ENCODE data around the gene NRP2.
A peak's percentile ranks its signal among the peaks of the same experiment; 100 is the strongest.

Gene NRP2

GRCh38 chr2:205682971-205683501, 735 bp downstream of the NRP2 start:
- no peaks in the 10 kb centered on the region for H3K36me3 ChIP-seq (ENCODE audit: insufficient read depth)
- no peaks in the 10 kb centered on the region for H3K79me2 ChIP-seq (ENCODE audit: insufficient read depth, low read depth)
- H3K27me3 ChIP-seq (ENCODE audit: insufficient read depth, low read depth), result no peaks in the 10 kb centered on the region; the same call in 1 of the 2 replicates
- H3K4me1 ChIP-seq (ENCODE audit: low read depth, poor library complexity, severe bottlenecking), result no peaks in the 10 kb centered on the region
- H3K4me2 ChIP-seq, result peak overlapping the region; percentile 39
- TF ChIP-seq, protein P1, sequence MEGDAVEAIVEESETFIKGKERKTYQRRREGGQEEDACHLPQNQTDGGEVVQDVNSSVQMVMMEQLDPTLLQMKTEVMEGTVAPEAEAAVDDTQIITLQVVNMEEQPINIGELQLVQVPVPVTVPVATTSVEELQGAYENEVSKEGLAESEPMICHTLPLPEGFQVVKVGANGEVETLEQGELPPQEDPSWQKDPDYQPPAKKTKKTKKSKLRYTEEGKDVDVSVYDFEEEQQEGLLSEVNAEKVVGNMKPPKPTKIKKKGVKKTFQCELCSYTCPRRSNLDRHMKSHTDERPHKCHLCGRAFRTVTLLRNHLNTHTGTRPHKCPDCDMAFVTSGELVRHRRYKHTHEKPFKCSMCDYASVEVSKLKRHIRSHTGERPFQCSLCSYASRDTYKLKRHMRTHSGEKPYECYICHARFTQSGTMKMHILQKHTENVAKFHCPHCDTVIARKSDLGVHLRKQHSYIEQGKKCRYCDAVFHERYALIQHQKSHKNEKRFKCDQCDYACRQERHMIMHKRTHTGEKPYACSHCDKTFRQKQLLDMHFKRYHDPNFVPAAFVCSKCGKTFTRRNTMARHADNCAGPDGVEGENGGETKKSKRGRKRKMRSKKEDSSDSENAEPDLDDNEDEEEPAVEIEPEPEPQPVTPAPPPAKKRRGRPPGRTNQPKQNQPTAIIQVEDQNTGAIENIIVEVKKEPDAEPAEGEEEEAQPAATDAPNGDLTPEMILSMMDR (conservative IDR thresholded peaks at IDR 0.05; ENCODE audit: low read depth, low read length), result no peak
- H3K9ac ChIP-seq, result no peak overlapping the region
- no peak overlapping the region for H3K4me3 ChIP-seq (IDR thresholded peaks at IDR 0.05; ENCODE audit: insufficient read depth, low read depth, low read length)
- H3K27ac ChIP-seq, result no peak overlapping the region
- no peaks in the 10 kb centered on the region for H4K20me1 ChIP-seq (ENCODE audit: insufficient read depth)
- H2AFZ ChIP-seq (ENCODE audit: low read depth), result peak overlapping the region; percentile 71; the same call in 1 of the 2 replicates

DNA sequence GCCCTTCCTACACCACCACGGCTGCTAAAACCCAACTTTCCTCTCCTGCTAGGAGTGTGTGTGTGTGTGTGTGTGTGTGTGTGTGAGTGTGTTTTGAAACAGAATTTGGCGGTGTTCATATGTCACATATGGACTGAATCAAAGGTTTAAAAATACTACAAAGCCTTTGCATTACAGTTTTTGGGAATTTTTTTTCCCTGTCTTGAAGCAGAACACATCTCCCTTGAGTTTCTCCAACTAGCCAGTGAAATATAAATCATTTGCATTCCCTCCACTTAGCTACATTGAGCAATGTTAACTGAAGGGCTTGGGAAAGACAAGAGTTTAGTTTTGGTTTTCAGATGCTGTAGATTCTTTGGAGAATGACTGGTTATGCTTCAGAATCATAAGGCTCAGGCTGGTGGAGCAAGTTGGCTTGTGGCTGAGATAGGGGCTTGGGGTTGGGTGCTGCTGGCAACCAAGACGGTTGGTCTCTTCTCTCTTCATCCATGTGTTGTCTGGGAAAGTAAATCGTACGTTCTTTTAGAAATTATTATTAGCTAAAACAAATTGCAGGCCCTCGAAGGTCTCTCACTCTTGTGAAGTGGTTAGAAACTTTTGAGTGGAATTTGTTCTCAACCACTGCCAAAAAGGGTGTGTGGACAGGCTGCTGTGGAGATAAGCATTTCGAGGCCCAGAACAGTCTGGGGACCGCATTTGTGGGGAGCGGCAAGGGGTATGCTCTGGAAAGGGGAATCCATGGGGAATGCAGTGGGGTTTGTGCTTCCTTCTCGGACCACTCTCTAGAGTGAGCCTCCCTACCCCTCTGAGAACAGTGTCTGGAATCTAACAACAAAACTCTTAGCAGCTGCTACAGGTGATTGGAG, 1.4 kb downstream of the NRP2 start:
- Histone ChIP-seq H3K79me2 (ENCODE audit: insufficient read depth, low read depth) (no peaks in the 10 kb centered on the region), H3K27ac (no peak overlapping the region), H3K4me2 (no peak overlapping the region), H3K9ac (no peak overlapping the region), H4K20me1 (ENCODE audit: insufficient read depth) (no peaks in the 10 kb centered on the region), H3K36me3 (ENCODE audit: insufficient read depth) (no peaks in the 10 kb centered on the region), H3K27me3 (ENCODE audit: insufficient read depth, low read depth) (no peaks in the 10 kb centered on the region; the same call in 1 of the 2 replicates), H2AFZ (ENCODE audit: low read depth) (no peak overlapping the region), H3K4me3 (IDR thresholded peaks at IDR 0.05; ENCODE audit: insufficient read depth, low read depth, low read length) (no peak overlapping the region), H3K4me1 (ENCODE audit: low read depth, poor library complexity, severe bottlenecking) (no peaks in the 10 kb centered on the region)
- TF ChIP-seq, protein P1 (conservative IDR thresholded peaks at IDR 0.05; ENCODE audit: low read depth, low read length), result no peak

DNA sequence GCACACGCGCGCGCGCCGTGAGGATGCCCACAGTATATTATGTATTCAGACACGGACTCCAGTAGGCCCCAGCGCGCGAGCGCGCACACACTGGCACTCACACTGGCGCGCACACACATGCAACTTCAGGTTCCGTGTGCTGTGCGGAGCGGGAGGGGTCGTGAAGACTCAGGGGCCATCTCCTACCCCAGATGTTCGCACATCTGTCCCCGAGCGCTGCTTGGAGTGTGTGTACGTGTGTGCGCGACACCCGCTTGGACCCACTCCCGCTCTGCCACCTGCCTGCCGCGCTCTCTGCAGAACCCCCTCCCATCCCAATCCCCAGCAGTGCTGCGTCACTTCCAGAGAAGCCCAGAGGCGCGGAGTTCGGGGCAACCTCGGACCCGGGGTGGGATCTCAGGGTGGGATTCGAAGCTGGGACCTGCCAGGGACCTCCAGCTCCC, 2.6 kb downstream of the NRP2 start:
- H3K9ac ChIP-seq, result no peak overlapping the region
- TF ChIP-seq, protein P1 (conservative IDR thresholded peaks at IDR 0.05; ENCODE audit: low read depth, low read length), result no peak
- H3K4me1 ChIP-seq (ENCODE audit: low read depth, poor library complexity, severe bottlenecking), result no peaks in the 10 kb centered on the region
- H2AFZ ChIP-seq (ENCODE audit: low read depth), result no peak overlapping the region
- H3K27me3 ChIP-seq (ENCODE audit: insufficient read depth, low read depth), result no peaks in the 10 kb centered on the region; the same call in 1 of the 2 replicates
- H3K4me2 ChIP-seq, result no peak overlapping the region
- H3K36me3 ChIP-seq (ENCODE audit: insufficient read depth), result no peaks in the 10 kb centered on the region
- H3K27ac ChIP-seq, result no peak overlapping the region
- H3K79me2 ChIP-seq (ENCODE audit: insufficient read depth, low read depth), result no peaks in the 10 kb centered on the region
- H3K4me3 ChIP-seq (IDR thresholded peaks at IDR 0.05; ENCODE audit: insufficient read depth, low read depth, low read length), result no peak overlapping the region
- H4K20me1 ChIP-seq (ENCODE audit: insufficient read depth), result no peaks in the 10 kb centered on the region

DNA sequence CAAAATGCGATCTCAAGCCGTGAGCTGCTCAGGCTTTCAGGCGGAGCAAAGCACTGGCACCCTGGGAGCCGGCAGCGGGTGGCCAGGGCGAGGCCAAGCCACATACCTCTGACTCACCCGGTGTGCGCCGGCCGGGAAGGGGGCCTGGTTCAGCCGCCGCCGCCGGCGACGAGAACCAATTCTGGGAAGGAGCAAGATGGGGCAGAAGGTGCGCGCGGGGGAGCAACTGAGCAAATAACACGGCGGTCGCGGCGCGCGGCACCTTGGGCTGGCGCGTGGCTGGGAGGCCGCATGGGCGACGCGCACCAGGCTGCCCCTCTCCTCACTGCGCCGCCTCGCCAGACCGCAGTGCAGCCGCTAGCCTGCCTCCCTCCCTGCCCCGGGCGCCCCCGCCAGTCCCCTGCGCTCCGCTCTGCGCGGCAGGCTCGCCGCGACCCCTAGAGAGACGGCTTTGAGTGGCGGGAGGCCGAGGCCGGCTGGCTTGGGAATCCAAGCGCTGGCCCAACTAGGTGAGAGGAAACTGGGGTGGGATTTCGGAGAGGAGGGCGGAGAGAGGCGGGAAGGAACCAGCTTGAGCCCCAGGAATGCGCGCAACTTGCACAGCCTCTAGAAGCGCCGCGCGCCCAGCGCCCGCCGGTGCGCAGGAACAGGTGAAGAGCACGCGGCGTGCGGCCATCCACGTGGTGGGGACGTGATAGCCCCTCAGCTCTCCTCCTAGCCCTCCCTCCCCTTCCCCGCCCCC, 3.2 kb downstream of the NRP2 start:
- TF ChIP-seq, protein P1 (conservative IDR thresholded peaks at IDR 0.05; ENCODE audit: low read depth, low read length), result no peak
- H3K79me2 ChIP-seq (ENCODE audit: insufficient read depth, low read depth), result no peaks in the 10 kb centered on the region

More for the DNA sequence above, 3.2 kb downstream of the NRP2 start:
- Histone ChIP-seq H3K27ac (no peak overlapping the region), H2AFZ (ENCODE audit: low read depth) (no peak overlapping the region), H3K27me3 (ENCODE audit: insufficient read depth, low read depth) (no peaks in the 10 kb centered on the region; the same call in 1 of the 2 replicates), H3K4me3 (IDR thresholded peaks at IDR 0.05; ENCODE audit: insufficient read depth, low read depth, low read length) (no peak overlapping the region), H3K9ac (no peak overlapping the region), H4K20me1 (ENCODE audit: insufficient read depth) (no peaks in the 10 kb centered on the region), H3K4me2 (no peak overlapping the region), H3K4me1 (ENCODE audit: low read depth, poor library complexity, severe bottlenecking) (no peaks in the 10 kb centered on the region), H3K36me3 (ENCODE audit: insufficient read depth) (no peaks in the 10 kb centered on the region)

All from KMS-11 (cell line).